ACC112 (cell line): Measurements from ENCODE around the gene TBK1.
"Not testable (repeated sequence)": the region's sequence is repeated elsewhere in the genome, so short reads cannot be mapped to it uniquely, and the experiment has no call there.

ENCODE experiments used
- H2AFZ ChIP-seq: fragments of 200-600 bp; sonication (generic); one replicate; pipeline ENCODE4 v1.6.0; 2017; ENCODE audit warnings: antibody characterized with exemption, low read length; ENCODE audit not compliant: unreplicated experiment
- H3K27ac ChIP-seq: fragments of 200-600 bp; sonication (generic); 2 replicates; pipeline ENCODE4 v1.5.1; 2014; ENCODE audit warnings: low read depth, mild to moderate bottlenecking, antibody characterized with exemption, low read length, moderate library complexity
- H3K27me3 ChIP-seq: fragments of 200-600 bp; sonication (generic); 2 replicates; pipeline ENCODE4 v1.6.1; 2014; ENCODE audit warnings: mild to moderate bottlenecking, antibody characterized with exemption, low read length, moderate library complexity, mixed read lengths; ENCODE audit not compliant: insufficient read depth
- H3K36me3 ChIP-seq: fragments of 200-600 bp; sonication (generic); 2 replicates; pipeline ENCODE4 v1.6.1; 2016; ENCODE audit warnings: mild to moderate bottlenecking, antibody characterized with exemption, low read length, moderate library complexity, mixed read lengths; ENCODE audit not compliant: insufficient read depth
- H3K4me1 ChIP-seq: fragments of 200-600 bp; sonication (generic); one replicate; pipeline ENCODE4 v1.6.1; 2016; ENCODE audit warnings: low read length, mixed read lengths; ENCODE audit not compliant: insufficient read depth, unreplicated experiment, control insufficient read depth
- H3K4me3 ChIP-seq: fragments of 200-600 bp; sonication (generic); 2 replicates; pipeline ENCODE4 v1.5.1; 2014; ENCODE audit warnings: mild to moderate bottlenecking, low read depth, low read length
- H3K79me2 ChIP-seq: fragments of 200-600 bp; sonication (generic); one replicate; pipeline ENCODE4 v1.6.0; 2016; ENCODE audit warnings: low read length; ENCODE audit not compliant: control insufficient read depth, unreplicated experiment, insufficient read depth

Gene TBK1

DNA sequence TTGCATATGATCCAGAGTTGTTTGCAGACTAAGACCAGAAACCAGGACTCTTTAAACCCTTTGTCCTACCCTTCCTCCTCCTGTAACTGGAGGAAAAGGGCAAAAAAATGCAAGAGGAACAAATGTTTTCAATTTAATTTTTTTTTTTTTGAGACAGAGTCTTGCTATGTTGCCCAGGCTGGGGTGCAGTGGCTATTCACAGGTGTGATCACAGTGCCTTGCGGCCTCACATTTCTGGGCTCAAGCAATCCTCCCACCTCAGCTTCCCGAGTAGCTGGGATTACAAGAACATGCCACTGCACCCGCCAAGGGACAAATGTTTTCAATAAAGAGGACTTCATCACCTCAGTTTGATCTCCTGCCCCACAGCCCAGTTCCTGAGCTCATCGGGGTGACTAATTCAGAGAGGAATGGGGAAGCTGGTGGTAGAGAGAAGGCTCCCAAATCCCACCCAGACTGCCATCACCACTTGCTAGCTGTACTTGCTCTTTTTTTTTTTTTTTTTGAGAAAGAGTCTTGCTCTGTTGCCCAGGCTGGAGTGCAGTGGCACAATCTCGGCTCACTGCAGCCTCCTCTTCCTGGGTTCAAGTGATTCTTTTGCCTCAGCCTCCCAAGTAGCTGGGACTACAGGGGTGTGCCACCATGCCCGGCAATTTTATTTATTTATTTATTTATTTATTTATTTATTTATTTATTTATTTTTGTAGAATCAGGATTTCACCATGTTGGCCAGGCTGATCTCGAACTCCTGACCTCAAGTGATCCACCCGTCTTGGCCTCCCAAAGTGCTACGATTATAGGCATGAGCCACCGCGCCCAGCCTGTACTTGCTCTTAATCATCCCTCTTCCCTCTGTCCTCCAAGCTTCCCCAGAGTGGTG is 71.9 kb downstream of the TBK1 start:
- H2AFZ ChIP-seq, H3K36me3 ChIP-seq, H3K27ac ChIP-seq, H3K4me3 ChIP-seq, H3K27me3 ChIP-seq, H3K79me2 ChIP-seq: not testable (repeated sequence)
- H3K4me1 ChIP-seq: peaks cover 18% of the 10 kb centered on the region

DNA sequence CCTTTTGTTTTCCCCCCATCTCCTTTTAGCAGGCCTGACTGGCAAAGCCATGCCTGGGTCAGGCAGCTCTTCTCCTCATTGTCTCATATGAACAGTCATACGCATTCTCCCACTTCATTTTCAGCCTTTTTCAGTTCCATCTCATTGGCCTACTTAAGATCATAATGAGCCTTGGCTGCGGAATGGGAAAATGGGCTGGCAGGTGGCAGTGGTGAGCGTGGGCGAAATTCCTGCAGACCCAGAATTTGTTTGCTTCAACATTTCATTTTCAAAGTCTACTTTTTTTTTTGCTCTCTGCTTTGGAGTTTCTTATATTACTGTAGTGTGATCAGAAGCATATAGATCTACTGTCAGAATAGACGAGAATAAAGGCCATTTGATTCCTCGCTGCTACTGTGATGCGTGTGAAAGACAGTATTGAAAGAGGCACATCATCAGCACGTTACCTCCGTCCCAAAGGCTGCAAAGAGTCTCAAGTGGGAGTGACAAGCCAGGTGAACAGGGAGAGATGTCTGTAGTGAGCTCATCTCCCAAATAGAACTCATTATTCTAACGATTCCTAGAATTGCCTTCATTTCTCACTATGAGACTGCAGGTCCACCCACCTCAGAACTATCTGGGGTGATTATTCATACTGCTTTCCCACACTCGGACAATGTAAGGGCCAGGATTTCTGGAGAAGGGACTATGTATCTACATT is 73.7 kb downstream of the TBK1 start:
- no peaks in the 10 kb centered on the region for H3K36me3 ChIP-seq
- no peak overlapping the region for H2AFZ ChIP-seq
- H3K27ac ChIP-seq: no peak overlapping the region
- H3K79me2 ChIP-seq: no peaks in the 10 kb centered on the region
- H3K4me1 ChIP-seq: peaks cover 20% of the 10 kb centered on the region
- no peak overlapping the region for H3K4me3 ChIP-seq
- no peaks in the 10 kb centered on the region for H3K27me3 ChIP-seq

DNA sequence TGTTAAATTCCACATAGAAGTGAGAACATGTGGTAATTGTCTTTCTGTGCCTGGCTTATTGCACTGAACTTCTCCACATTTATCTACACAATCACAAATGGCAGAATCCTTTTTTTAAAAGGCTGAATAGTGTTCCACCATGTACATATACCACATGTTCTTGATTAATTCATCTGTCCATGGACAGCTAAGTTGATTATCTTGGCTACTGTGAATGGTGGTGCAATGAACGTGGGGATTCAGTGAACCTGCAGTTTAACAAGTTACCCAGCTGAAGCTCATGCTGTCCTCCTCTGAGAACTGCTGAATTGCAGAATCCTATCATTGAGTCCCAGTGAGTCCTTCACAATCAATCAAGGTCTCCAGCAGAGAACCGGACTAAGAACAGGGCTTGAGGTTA is 74.9 kb downstream of the TBK1 start:
- Histone ChIP-seq H2AFZ (no peak overlapping the region), H3K36me3 (no peaks in the 10 kb centered on the region), H3K4me1 (peaks cover 20% of the 10 kb centered on the region), H3K27me3 (no peaks in the 10 kb centered on the region), H3K27ac (no peak overlapping the region), H3K4me3 (no peak overlapping the region), H3K79me2 (no peaks in the 10 kb centered on the region)

DNA sequence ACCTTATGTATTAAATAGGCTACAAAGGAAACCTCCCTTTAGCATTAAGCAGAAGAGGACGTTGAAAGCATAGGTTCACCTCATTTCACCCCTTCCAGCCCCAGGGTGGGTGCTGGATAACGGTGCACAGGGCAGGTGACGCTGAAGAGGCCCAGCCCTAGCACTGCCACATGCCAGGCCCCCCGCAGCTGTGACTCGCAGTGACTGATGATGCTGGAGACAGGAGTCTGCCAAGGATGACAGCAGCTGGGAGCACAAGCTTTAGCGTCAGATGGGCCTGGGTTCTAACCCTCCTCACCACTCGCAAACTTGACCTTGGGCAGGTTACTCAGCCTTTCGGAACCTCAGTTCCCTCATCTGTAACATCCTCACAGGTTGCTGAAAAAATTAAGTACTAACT is 76.7 kb downstream of the TBK1 start:
- no peaks in the 10 kb centered on the region for H3K36me3 ChIP-seq
- H3K79me2 ChIP-seq: no peaks in the 10 kb centered on the region
- no peaks in the 10 kb centered on the region for H3K27me3 ChIP-seq
- peaks cover 7% of the 10 kb centered on the region for H3K4me1 ChIP-seq
- no peak overlapping the region for H3K4me3 ChIP-seq
- H2AFZ ChIP-seq: no peak overlapping the region
- H3K27ac ChIP-seq: no peak overlapping the region

DNA sequence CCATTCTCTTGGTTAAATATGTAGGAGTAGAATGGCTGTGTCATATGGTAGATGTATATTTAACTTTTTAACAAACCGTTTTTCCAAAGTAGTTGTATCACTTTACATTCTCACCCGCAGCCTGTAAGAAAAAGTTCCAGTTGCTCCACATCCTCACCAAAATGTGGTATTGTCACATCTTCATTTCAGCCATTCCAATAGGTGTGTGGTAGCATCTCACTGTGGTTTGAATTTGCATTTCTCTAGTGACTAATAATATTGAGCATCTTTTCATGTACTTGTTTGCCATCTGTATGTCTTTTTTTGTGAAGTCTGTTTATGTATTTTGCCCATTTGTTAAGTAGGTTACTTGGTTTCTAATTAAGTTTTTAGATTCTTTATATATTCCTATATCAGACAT is 78.6 kb downstream of the TBK1 start:
- Histone ChIP-seq H3K4me1 (peaks cover 6% of the 10 kb centered on the region), H3K27me3 (no peaks in the 10 kb centered on the region), H3K79me2 (no peaks in the 10 kb centered on the region), H2AFZ (no peak overlapping the region), H3K27ac (no peak overlapping the region), H3K36me3 (no peaks in the 10 kb centered on the region), H3K4me3 (no peak overlapping the region)

DNA sequence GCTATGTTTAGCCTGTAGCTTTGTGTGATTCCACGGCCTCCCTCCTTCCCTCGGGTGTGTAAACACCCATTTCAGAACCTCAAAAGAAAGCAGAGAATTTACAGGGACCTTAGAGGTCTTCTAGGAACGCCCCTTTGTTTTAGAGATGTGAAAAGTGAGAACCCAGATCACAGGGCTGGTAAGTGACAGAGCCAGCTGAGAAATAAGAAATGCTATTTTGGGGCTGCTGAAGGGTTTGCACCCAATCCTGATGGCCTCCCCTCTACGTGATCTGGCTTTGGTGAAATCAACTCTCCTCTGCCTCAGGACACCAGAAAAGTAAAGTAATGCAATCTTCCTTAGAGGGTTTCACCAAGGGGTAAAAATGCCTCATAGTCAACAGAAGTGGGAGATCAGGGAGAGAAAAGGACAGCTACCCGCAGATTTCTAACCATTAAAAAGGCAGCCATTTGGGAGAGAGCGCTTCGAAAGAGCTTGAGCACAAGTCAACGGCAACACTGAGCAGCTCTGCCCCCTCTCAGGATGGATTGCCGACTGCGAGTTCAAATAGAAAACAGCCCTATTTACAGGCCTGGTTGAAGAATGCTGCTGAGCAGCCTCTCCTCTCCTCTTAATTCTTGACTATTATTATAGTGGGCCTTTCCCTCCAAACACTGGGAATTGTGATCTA is 79.9 kb downstream of the TBK1 start:
- H3K27ac ChIP-seq: no peak overlapping the region
- no peak overlapping the region for H3K4me3 ChIP-seq
- no peaks in the 10 kb centered on the region for H3K36me3 ChIP-seq

DNA sequence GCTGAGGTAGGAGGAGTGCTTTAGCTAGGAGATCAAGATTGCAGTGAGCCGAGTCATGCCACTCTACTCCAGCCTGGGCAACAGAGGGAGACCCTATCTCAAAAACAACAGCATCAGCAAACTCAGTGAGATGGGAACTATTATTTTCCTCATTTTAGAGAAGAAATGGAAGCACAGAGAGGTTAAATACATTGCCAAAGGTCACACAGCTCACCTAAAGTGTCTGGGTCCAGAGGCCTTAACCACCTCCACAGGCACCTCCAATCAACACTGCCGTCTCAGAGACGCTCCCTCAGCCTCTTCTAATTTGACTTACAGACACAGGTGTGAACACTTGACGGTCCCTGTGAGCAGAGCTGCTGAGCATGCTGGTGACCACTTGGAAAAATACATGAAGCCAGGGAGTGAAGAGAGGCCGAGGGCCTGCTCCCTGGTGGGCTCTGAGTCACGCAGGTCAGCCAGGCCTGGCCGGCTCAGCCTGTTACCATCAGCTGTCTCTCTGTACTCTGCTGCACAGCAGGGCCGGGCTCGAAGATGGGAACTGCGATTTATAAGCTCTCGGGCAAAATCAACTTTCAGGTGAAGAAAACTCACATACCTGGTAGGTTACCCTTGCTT is 80.9 kb downstream of the TBK1 start:
- no peak overlapping the region for H3K27ac ChIP-seq
- no peaks in the 10 kb centered on the region for H3K27me3 ChIP-seq
- no peaks in the 10 kb centered on the region for H3K36me3 ChIP-seq
- H3K4me3 ChIP-seq: no peak overlapping the region
- H3K4me1 ChIP-seq: peaks cover 6% of the 10 kb centered on the region
- no peaks in the 10 kb centered on the region for H3K79me2 ChIP-seq
- H2AFZ ChIP-seq: no peak overlapping the region

More for the DNA sequence above, 79.9 kb downstream of the TBK1 start:
- H3K79me2 ChIP-seq: no peaks in the 10 kb centered on the region
- H3K27me3 ChIP-seq: no peaks in the 10 kb centered on the region
- H3K4me1 ChIP-seq: peaks cover 6% of the 10 kb centered on the region
- no peak overlapping the region for H2AFZ ChIP-seq

DNA sequence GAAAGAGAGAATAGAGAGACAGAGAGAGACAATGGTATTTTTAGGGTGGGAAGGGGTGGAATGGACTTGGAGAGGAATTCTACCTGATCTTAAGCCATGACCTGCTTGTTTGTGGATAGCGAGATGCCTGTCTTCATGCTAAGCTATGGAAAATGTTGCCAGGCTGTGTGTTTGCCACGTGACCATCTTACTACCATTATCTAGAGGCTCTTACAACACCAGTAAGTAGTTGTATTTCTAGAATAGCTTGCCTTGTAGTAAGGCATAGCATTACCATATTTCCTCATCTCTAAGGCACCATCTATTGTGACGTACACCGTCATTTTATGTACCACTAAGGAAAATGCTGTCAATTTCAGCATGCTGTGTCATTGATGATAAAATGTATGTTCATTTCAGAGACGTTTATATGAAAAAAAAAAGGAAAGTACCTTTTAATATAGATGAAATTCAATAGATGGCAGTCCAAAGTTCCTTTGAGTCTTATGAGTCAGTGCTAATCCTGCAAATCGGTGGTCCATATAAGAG is 82.8 kb downstream of the TBK1 start:
- no peaks in the 10 kb centered on the region for H3K79me2 ChIP-seq
- no peaks in the 10 kb centered on the region for H3K36me3 ChIP-seq
- H3K4me1 ChIP-seq: no peaks in the 10 kb centered on the region
- H2AFZ ChIP-seq: no peak overlapping the region
- no peaks in the 10 kb centered on the region for H3K27me3 ChIP-seq
- no peak overlapping the region for H3K4me3 ChIP-seq
- H3K27ac ChIP-seq: no peak overlapping the region

DNA sequence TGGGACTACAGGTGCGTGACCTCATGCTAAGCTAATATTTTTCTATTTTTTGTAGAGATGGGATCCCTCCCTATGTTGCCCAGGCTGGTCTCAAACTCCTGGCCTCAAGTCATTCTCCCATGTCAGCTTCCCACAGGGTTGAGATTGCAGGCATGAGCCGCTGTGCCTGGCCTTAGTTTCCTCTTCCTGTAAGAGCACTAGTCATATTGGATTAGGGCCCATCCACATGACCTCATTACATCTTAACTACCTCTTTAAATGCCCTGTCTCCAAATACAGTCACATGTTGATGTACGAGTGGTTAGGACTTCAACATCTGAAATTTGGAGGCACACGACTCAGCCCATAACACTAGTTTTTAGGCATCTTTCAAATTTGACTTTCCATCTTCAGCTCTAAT is 86.2 kb downstream of the TBK1 start:
- no peak overlapping the region for H3K4me3 ChIP-seq
- no peaks in the 10 kb centered on the region for H3K79me2 ChIP-seq
- no peaks in the 10 kb centered on the region for H3K36me3 ChIP-seq
- H3K4me1 ChIP-seq: peaks cover 3% of the 10 kb centered on the region
- H3K27me3 ChIP-seq: no peaks in the 10 kb centered on the region
- no peak overlapping the region for H3K27ac ChIP-seq
- H2AFZ ChIP-seq: no peak overlapping the region

DNA sequence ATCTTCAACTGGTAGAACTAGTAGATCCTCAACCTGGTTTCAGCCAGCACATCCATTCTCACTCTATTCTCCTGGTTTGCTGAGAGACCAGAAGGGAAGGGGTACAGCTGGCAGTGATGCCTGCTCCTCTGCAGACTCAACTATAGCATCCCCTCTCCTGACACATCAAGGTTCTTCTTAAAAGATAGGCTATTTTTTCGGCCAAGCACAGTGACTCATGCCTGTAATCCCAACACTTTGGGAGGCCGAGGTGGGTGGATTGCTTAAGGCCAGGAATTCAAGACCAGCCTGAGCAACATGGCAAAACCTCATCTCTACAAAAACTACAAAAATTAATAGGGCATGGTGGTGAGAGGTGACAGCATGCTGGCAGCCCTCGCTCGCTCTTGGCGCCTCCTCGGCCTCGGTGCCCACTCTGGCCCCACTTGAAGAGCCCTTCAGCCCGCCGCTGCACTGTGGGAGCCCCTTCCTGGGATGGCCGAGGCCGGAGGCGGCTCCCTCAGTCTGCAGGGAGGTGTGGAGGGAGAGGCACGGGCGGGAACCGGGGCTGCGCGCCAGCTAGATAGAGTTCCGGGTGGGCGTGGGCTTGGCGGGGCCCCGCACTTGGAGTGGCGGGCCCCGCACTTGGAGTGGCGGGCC is 90.6 kb downstream of the TBK1 start:
- H3K27me3 ChIP-seq, H3K79me2 ChIP-seq, H2AFZ ChIP-seq, H3K27ac ChIP-seq, H3K36me3 ChIP-seq, H3K4me1 ChIP-seq, H3K4me3 ChIP-seq: not testable (repeated sequence)
